ENCODE results near the gene MGAT4A.

The MGAT4A gene

DNA sequence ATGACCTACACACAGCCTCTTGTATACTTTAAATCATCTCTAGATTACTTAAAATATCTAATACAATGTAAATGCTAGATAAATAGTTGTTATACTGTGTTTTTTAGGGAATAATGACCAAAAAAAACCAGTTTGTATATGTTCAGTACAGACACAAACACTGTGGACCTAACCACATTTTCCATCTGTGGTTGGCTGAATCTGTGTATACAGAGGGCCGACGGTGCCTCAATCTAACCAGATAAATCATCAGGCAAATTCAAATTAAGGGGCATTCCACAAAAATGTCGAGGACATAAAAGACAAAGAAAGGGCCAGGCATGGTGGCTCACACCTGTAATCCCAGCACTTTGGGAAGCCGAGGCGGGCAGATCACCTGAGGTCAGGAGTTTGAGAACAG is 14.1 kb downstream of the MGAT4A start:
- H3K4me3 ChIP-seq (ENCODE audit: severe bottlenecking): no peak overlapping the region
- H3K36me3 ChIP-seq (ENCODE audit: low read depth): no peaks in the 10 kb centered on the region
- no peak overlapping the region for H3K27ac ChIP-seq (ENCODE audit: poor library complexity, severe bottlenecking)
- no peak for TF ChIP-seq CTCF (IDR thresholded peaks at IDR 0.05; ENCODE audit: poor library complexity, severe bottlenecking)
- no peaks in the 10 kb centered on the region for H3K4me1 ChIP-seq (ENCODE audit: insufficient read depth, poor library complexity, severe bottlenecking)
- ATAC-seq (ENCODE audit: low read depth) (no peak), DNase-seq (ENCODE audit: low spot score) (no peak)
- H3K9me3 ChIP-seq (ENCODE audit: severe bottlenecking): no peaks in the 10 kb centered on the region
- H3K27me3 ChIP-seq (ENCODE audit: insufficient read depth, poor library complexity, severe bottlenecking): no peaks in the 10 kb centered on the region

DNA sequence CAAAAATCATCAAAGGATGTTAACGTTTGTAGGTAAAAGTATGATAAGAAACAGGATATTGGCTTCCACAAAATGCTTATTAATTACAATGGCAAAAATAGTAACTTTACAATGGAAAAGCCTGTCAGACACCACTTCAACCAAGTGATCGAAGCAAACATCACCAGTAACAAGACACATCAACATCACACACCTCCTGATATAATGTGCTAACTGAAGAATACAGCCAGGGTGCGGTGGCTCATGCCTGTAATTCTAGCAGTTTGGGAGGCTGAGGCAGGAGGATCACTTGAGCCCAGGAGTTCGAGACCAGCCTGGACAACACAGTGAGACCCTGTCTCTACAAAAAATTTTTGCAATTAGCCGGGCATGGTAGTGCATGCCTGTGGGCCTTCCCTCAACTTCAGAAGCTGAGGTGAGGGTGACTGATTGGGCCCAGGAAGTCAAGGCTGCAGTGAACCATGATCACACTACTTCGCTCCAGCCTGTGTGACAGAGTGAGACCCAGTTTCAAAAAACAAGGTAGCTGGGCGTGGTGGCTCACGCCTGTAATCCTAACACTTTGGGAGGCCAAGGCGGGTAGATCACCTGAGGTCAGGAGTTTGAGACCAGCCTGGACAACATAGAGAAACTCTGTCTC is 15.0 kb downstream of the MGAT4A start:
- TF ChIP-seq CTCF (IDR thresholded peaks at IDR 0.05; ENCODE audit: poor library complexity, severe bottlenecking): no peak
- Histone ChIP-seq H3K27ac (ENCODE audit: poor library complexity, severe bottlenecking) (no peak overlapping the region), H3K27me3 (ENCODE audit: insufficient read depth, poor library complexity, severe bottlenecking) (no peaks in the 10 kb centered on the region), H3K4me3 (ENCODE audit: severe bottlenecking) (no peak overlapping the region), H3K36me3 (ENCODE audit: low read depth) (no peaks in the 10 kb centered on the region), H3K9me3 (ENCODE audit: severe bottlenecking) (no peaks in the 10 kb centered on the region), H3K4me1 (ENCODE audit: insufficient read depth, poor library complexity, severe bottlenecking) (no peaks in the 10 kb centered on the region)
- DNase-seq (ENCODE audit: low spot score) (no peak), ATAC-seq (ENCODE audit: low read depth) (no peak)

GRCh38 chr2:98713332-98714015 is 17.5 kb downstream of the MGAT4A start:
- no peak overlapping the region for H3K4me3 ChIP-seq (ENCODE audit: severe bottlenecking)
- TF ChIP-seq CTCF (IDR thresholded peaks at IDR 0.05; ENCODE audit: poor library complexity, severe bottlenecking): no peak
- no peak for ATAC-seq (ENCODE audit: low read depth)
- H3K9me3 ChIP-seq (ENCODE audit: severe bottlenecking): no peaks in the 10 kb centered on the region
- no peak for DNase-seq (ENCODE audit: low spot score)
- no peaks in the 10 kb centered on the region for H3K27me3 ChIP-seq (ENCODE audit: insufficient read depth, poor library complexity, severe bottlenecking)
- no peaks in the 10 kb centered on the region for H3K4me1 ChIP-seq (ENCODE audit: insufficient read depth, poor library complexity, severe bottlenecking)
- H3K36me3 ChIP-seq (ENCODE audit: low read depth): no peaks in the 10 kb centered on the region
- no peak overlapping the region for H3K27ac ChIP-seq (ENCODE audit: poor library complexity, severe bottlenecking)

DNA sequence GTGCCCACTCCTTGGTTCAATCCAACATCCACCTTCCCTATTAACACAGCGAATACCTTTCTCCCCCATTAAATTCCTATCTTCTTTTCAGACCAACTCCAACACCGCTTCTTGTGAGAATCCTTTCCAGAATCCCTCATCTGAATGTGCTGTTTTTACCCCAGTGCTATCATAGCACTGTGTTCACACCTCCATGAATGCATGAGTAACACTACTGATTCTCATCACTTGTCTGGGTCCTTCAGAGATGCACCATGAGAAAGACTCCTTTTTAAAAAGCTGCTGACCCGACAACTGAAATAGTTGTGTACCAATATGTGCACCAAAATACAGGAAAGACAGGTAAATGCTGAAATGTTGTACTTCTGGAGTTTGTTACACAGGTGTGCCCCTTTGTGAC is 18.8 kb downstream of the MGAT4A start:
- TF ChIP-seq CTCF (IDR thresholded peaks at IDR 0.05; ENCODE audit: poor library complexity, severe bottlenecking): no peak
- DNase-seq (ENCODE audit: low spot score): no peak
- Histone ChIP-seq H3K4me3 (ENCODE audit: severe bottlenecking) (no peak overlapping the region), H3K4me1 (ENCODE audit: insufficient read depth, poor library complexity, severe bottlenecking) (no peaks in the 10 kb centered on the region), H3K36me3 (ENCODE audit: low read depth) (no peaks in the 10 kb centered on the region), H3K27me3 (ENCODE audit: insufficient read depth, poor library complexity, severe bottlenecking) (no peaks in the 10 kb centered on the region), H3K9me3 (ENCODE audit: severe bottlenecking) (no peaks in the 10 kb centered on the region), H3K27ac (ENCODE audit: poor library complexity, severe bottlenecking) (no peak overlapping the region)
- no peak for ATAC-seq (ENCODE audit: low read depth)

DNA sequence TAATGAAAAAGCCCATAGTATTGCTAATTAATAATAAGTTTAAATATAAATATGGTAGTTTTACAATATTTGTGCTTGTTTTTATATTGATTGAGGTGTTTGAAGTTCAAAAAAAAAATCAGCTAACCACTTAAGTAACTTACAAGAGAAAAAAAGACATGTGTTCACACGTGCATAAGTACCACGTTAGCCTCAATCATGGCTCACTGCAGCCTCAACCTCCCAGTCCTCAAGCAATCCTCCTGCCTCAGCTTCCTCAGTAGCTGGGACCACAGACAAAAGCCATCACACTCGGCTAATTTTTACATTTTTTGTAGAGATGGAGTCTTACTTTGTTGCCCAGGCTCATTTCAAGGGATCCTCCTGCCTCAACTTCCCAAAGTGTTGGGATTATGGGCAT is 19.4 kb downstream of the MGAT4A start:
- Histone ChIP-seq H3K4me1 (ENCODE audit: insufficient read depth, poor library complexity, severe bottlenecking) (no peaks in the 10 kb centered on the region), H3K9me3 (ENCODE audit: severe bottlenecking) (no peaks in the 10 kb centered on the region), H3K36me3 (ENCODE audit: low read depth) (no peaks in the 10 kb centered on the region), H3K27ac (ENCODE audit: poor library complexity, severe bottlenecking) (no peak overlapping the region), H3K4me3 (ENCODE audit: severe bottlenecking) (no peak overlapping the region), H3K27me3 (ENCODE audit: insufficient read depth, poor library complexity, severe bottlenecking) (no peaks in the 10 kb centered on the region)
- DNase-seq (ENCODE audit: low spot score) (no peak), ATAC-seq (ENCODE audit: low read depth) (no peak)
- TF ChIP-seq CTCF (IDR thresholded peaks at IDR 0.05; ENCODE audit: poor library complexity, severe bottlenecking): no peak

Measured in RWPE2 (cell line).